ENCODE measurements around the gene DLST. TPM values are rescaled to one million over a fixed set of nuclear protein-coding genes. Genes with fewer than 3 reads are reported as not detected.
A peak's percentile ranks its signal among the peaks of the same experiment; 100 is the strongest.

DLST gene
- total and polyA plus RNA-seq, 7 donors = 66.1 to 114 (median 72.4) TPM

GRCh38 chr14:74846168-74846567 lies 35.5 kb upstream of the DLST start:
- intact Hi-C loops (cut with DNase I) = no loop called here
- DNase-seq = no peak

DNA sequence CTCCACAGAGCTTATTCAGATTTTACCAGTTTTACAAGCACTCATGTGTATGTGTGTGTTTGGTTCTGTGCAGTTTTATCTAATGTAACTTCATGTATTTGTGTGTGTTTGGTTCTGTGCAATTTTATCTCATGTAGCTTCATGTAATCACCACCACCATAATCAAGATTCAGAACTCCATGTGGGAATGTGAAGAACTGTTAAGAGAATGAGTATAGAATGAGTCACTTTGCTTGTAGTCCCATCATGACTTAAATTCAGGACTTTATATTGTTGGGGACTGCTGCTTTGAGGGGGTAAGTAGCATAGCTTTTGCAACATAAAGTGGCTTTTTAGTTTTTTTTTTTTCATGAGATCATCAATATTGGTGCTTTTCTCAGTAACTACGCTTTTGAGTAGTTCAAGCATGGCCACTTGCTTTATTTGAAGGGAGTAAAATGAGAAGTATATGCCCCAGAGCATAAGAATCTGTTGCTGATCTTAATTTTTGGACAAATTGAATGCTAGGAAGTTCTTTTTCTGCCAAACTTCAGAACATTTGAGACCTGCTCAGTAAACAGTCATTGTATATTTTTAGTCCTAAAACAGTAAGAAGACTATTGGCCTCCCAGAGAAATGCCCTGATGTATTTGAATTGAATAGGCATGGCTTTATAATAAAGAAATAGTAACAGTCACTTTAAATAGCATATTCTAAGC lies 34.6 kb upstream of the DLST start:
- no peak for DNase-seq
- no peak overlapping the region for H3K4me3 ChIP-seq
- H3K27me3 ChIP-seq = no peaks in the 10 kb centered on the region
- intact Hi-C loops (cut with DNase I) = no loop called here
- TF ChIP-seq POLR2AphosphoS5 (IDR thresholded peaks at IDR 0.05) (no peak), CTCF (IDR thresholded peaks at IDR 0.05) (no peak), POLR2A (IDR thresholded peaks at IDR 0.05) (no peak), EP300 (IDR thresholded peaks at IDR 0.05) (no peak)
- no peaks in the 10 kb centered on the region for H3K4me1 ChIP-seq
- no peaks in the 10 kb centered on the region for H3K36me3 ChIP-seq
- H3K9me3 ChIP-seq = no peaks in the 10 kb centered on the region
- no peak overlapping the region for H3K27ac ChIP-seq
- WGBS, 2 donors = 95% methylated on average over 1 of the region's 1 CpG

More at GRCh38 chr14:74846168-74846567, 35.5 kb upstream of the DLST start:
- Histone ChIP-seq H3K27me3 (no peaks in the 10 kb centered on the region), H3K9me3 (no peaks in the 10 kb centered on the region), H3K4me3 (no peak overlapping the region), H3K27ac (no peak overlapping the region), H3K36me3 (peaks cover 0 to 3% (median 0%) of the 10 kb centered on the region in 4 donors), H3K4me1 (no peaks in the 10 kb centered on the region)
- WGBS, 2 donors = 76 to 78% methylated on average over 3 of the region's 3 CpGs
- TF ChIP-seq CTCF (IDR thresholded peaks at IDR 0.05) = no peak
- TF ChIP-seq EP300 (IDR thresholded peaks at IDR 0.05) = no peak
- no peak for TF ChIP-seq POLR2AphosphoS5 (IDR thresholded peaks at IDR 0.05)
- no peak for TF ChIP-seq POLR2A (IDR thresholded peaks at IDR 0.05)

- Histone ChIP-seq H3K4me1 (peaks cover 0 to 15% (median 13%) of the 10 kb centered on the region in 4 donors), H3K27ac (no peak overlapping the region), H3K9me3 (no peaks in the 10 kb centered on the region), H3K27me3 (no peaks in the 10 kb centered on the region), H3K4me3 (no peak overlapping the region), H3K36me3 (no peaks in the 10 kb centered on the region)
- DNase-seq = no peak
- intact Hi-C loops (cut with DNase I) = no loop called here
- 81 to 90% methylated on average over 2 of the region's 2 CpGs for WGBS, 2 donors
- TF ChIP-seq CTCF (IDR thresholded peaks at IDR 0.05) (no peak), POLR2A (IDR thresholded peaks at IDR 0.05) (no peak), POLR2AphosphoS5 (IDR thresholded peaks at IDR 0.05) (no peak), EP300 (IDR thresholded peaks at IDR 0.05) (no peak)
These were observed 32.9 kb upstream of the DLST start for GRCh38 chr14:74848768-74849167.

DNA sequence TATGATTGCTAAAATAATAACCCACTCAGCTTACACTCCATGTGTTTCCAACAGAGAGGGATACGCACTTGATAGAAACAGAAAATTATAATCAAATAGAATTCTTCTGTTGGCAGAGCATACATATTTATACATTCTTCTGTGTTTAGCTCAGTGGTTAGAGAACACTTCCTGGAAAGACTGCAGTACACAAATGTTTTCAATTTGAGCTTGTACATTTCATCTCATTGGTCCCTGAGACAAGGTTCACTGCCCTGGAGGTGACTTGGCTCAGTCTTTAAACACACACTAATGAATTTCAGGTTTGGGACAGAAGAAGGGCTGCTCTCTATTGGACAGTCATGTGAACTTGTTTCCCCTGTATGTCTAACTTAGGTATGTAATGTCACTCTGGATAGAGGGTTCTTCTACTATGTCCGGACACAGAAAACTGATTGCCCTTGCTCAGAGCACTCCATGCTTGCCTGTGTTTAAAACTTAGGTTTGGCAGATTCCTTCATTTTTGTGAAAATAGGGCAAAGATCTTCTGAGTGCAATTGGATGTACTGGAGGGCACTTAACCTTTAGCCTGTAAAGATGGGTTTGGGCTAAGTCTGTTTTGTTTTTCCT lies 28.7 kb upstream of the DLST start:
- Histone ChIP-seq H3K27me3 (no peaks in the 10 kb centered on the region), H3K36me3 (no peaks in the 10 kb centered on the region), H3K27ac (peak overlapping the region in 3 of 4 donors; percentile 40 to 74 (median 56)), H3K9me3 (no peaks in the 10 kb centered on the region), H3K4me1 (peaks cover 0 to 21% (median 19%) of the 10 kb centered on the region in 4 donors), H3K4me3 (no peak overlapping the region)
- TF ChIP-seq EP300 (IDR thresholded peaks at IDR 0.05) = no peak
- TF ChIP-seq CTCF (IDR thresholded peaks at IDR 0.05) = no peak
- TF ChIP-seq POLR2AphosphoS5 (IDR thresholded peaks at IDR 0.05) = no peak
- no peak for TF ChIP-seq POLR2A (IDR thresholded peaks at IDR 0.05)
- intact Hi-C loops (cut with DNase I) = no loop called here
- 47 to 53% methylated on average over 2 of the region's 2 CpGs for WGBS, 2 donors
- no peak for DNase-seq

Measured in sigmoid colon (tissue), 7 donors.